BJ (cell line): Measurements from ENCODE around the gene FXYD1. TPM values are rescaled to one million over a fixed set of nuclear protein-coding genes. Genes with fewer than 3 reads are reported as not detected.

ENCODE experiments used
- CTCF ChIA-PET: fragments of 350-600 bp; formaldehyde crosslinking; extraction: SDS; loops from one replicate; lab custom pipeline; 2021; ENCODE audit warnings: antibody characterized with exemption, inconsistent platforms; lab: Yijun Ruan, JAX
- POLR2A ChIA-PET: fragments of 300-600 bp; sonication (Branson Sonifier 250); formaldehyde crosslinking; extraction: SDS; loops from one replicate; lab custom pipeline; 2021; ENCODE audit warnings: antibody characterized with exemption; lab: Charles Lee
- DNase-seq: peaks from one replicate; pipeline ENCODE4 v3.0.0-alpha.2; 2011; ENCODE audit warnings: low read depth
- H3K27me3 ChIP-seq: 2 replicates; pipeline ENCODE4 v1.6.0; 2011; ENCODE audit warnings: low read length; ENCODE audit not compliant: control insufficient read depth, insufficient read depth
- H3K36me3 ChIP-seq: 2 replicates; pipeline ENCODE4 v1.5.1; 2011; ENCODE audit warnings: low read length; ENCODE audit not compliant: control insufficient read depth, insufficient read depth
- H3K4me3 ChIP-seq: 2 replicates; pipeline ENCODE4 v1.5.1; 2011; ENCODE audit warnings: low read depth, mild to moderate bottlenecking, control low read depth, low read length
- polyA plus RNA-seq: library from polyadenylated mRNA; depleted of rRNA; stranded (reverse); fragments of >200 nt; gene quantifications from 2 replicates; pipeline ENCODE4 v1.2.3, GENCODE V29; 2011
- TF ChIP-seq, protein P1 (sequence below): IDR thresholded peaks from 2 replicates; pipeline ENCODE4 v1.5.1; 2011; ENCODE audit warnings: low read depth, mild to moderate bottlenecking, control low read depth, inconsistent platforms, low read length, moderate library complexity; ENCODE audit not compliant: insufficient read depth

The FXYD1 gene
- polyA plus RNA-seq, 1 experiment = 4.0 TPM

DNA sequence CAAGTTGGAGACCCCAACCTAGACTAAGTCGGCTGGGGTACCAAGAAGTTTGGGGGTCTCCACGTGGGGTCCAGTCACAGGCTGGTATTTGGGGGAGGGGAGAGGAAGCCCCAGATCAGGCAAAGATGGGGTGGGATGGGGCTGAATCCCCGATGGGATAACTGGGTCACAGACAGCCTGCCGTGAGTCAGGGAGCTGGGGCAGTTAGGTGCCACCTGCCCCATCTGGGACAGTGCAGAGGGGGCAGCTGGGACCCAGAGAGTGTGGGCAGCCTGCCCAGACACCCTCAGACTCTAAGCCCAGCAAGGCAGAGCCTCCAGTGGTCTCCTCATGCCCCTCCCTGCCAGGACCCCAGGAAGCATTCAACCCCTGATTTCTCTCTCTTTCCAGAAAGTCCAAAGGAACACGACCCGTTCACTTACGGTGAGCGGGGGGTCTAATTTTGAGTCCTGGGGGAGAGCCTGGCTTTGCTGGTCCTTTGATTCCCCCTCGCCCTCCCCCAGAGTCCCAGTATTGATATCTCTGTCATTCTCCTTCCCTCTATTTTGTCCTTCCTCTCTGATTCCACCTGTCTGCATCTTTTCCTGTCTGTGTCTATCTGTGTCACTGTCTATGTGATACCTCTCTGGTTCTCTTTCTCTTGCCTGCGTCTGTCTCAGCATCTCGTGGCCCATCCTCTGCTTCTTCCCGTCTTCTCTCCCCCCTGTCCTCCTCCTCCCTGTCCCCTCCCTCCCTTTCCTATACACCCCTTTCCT lies 1.8 kb downstream of the FXYD1 start:
- Histone ChIP-seq H3K4me3 (no peak overlapping the region), H3K36me3 (no peaks in the 10 kb centered on the region), H3K27me3 (peaks cover 2% of the 10 kb centered on the region)
- CTCF ChIA-PET = interaction anchor here (0.9 to 4.8 kb wide), 9 partner anchors 21 to 168 kb away, joined by 3 to 41 read pairs (median 6); partner anchors contain the start of genes FXYD3 and USF2
- TF ChIP-seq, protein P1, sequence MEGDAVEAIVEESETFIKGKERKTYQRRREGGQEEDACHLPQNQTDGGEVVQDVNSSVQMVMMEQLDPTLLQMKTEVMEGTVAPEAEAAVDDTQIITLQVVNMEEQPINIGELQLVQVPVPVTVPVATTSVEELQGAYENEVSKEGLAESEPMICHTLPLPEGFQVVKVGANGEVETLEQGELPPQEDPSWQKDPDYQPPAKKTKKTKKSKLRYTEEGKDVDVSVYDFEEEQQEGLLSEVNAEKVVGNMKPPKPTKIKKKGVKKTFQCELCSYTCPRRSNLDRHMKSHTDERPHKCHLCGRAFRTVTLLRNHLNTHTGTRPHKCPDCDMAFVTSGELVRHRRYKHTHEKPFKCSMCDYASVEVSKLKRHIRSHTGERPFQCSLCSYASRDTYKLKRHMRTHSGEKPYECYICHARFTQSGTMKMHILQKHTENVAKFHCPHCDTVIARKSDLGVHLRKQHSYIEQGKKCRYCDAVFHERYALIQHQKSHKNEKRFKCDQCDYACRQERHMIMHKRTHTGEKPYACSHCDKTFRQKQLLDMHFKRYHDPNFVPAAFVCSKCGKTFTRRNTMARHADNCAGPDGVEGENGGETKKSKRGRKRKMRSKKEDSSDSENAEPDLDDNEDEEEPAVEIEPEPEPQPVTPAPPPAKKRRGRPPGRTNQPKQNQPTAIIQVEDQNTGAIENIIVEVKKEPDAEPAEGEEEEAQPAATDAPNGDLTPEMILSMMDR = no peak
- POLR2A ChIA-PET = interaction anchor here (0.8 kb wide), 1 partner anchor 16 kb away, joined by 18 read pairs; no protein-coding TSS in a partner anchor
- no peak for DNase-seq

DNA sequence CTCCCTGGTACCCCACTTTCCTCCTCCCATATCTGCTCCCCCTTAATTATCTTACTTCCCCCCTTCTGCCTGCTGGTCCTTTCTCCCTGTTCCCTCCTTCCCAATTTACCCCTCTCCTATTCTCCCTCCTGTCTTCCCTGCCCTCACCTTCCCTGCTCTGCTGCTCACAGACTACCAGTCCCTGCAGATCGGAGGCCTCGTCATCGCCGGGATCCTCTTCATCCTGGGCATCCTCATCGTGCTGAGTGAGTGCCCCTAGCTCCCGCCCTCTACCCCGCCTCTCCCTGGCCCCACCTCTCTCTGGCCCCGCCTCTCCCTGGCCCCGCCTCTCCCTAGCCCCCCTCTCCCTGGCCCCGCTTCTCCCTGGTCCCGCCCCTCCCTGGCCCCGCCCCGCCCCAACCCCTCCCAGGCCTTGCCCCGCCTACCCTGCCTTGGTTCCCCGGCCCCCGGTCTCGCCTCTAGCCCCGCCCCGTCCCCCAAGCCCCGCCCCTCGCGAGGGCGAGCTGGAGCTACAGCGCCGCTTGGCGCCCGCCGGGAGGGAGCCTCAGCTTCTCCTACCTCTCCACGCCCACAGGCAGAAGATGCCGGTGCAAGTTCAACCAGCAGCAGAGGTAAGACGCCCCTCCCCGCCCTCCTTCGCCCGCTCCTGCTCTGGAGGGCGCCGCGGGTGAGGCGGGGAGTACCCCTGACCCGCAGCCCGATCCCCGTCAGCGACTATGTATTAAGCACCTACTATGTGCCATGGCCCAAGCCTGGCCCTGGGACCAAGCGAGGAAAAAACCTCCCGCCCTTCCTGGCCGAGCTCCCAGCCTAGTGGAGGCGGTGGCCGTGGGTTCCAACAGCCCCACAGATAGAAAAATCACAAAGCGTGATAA lies 2.6 kb downstream of the FXYD1 start:
- POLR2A ChIA-PET = interaction anchor here (0.6 to 0.8 kb wide), 3 partner anchors 17 to 127 kb away, joined by 7 to 18 read pairs (median 14); no protein-coding TSS in a partner anchor
- no peaks in the 10 kb centered on the region for H3K36me3 ChIP-seq
- TF ChIP-seq, protein P1 = peak; percentile 72
- no peak for DNase-seq
- CTCF ChIA-PET = interaction anchor here (0.9 to 4.8 kb wide), 22 partner anchors 12 to 354 kb away, joined by 3 to 41 read pairs (median 5); partner anchors contain the start of genes FXYD3, FXYD5 and USF2
- peaks cover 2% of the 10 kb centered on the region; the same call in 1 of the 2 replicates for H3K27me3 ChIP-seq
- no peak overlapping the region for H3K4me3 ChIP-seq

DNA sequence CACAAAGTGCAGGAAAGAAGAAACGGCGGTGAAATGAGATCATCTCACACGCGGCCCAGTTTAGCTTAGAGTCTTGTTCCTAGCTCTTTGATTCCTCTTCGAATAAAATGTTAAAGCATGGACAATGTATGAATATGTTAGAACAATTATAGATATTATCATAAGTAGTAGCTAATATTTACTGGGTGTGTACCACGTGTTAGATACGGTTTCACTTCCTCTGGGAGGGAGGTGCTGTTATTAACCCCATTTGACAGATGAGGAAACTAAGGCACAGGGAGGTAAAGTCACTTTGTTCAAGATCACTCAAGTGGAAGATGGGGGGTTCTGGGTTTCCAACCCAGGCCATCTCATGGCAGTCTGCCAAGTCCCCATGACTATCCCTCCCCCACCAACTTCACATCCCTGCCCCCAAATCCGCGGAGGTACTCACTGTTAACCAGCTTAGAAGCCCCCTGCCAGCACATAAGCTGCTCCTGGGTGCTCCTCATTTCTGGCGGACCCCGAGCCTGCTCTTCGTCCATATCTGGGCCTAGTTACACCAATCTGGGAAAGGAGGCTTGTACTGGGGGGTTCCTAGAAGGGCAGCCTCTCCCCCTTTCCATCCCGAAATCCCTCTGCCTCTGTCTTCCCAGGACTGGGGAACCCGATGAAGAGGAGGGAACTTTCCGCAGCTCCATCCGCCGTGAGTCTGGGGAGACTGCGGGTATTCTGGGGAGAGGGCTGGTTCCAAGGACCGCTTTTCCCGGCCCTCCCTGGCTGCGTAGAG lies 3.4 kb downstream of the FXYD1 start:
- no peak overlapping the region for H3K4me3 ChIP-seq
- CTCF ChIA-PET = interaction anchor here (0.6 to 4.8 kb wide), 23 partner anchors 11 to 353 kb away, joined by 3 to 41 read pairs (median 4); partner anchors contain the start of genes FXYD3 and FXYD5
- POLR2A ChIA-PET = no interaction called here
- no peaks in the 10 kb centered on the region for H3K36me3 ChIP-seq
- DNase-seq = no peak
- TF ChIP-seq, protein P1 = no peak
- peaks cover 2% of the 10 kb centered on the region; the same call in 1 of the 2 replicates for H3K27me3 ChIP-seq

DNA sequence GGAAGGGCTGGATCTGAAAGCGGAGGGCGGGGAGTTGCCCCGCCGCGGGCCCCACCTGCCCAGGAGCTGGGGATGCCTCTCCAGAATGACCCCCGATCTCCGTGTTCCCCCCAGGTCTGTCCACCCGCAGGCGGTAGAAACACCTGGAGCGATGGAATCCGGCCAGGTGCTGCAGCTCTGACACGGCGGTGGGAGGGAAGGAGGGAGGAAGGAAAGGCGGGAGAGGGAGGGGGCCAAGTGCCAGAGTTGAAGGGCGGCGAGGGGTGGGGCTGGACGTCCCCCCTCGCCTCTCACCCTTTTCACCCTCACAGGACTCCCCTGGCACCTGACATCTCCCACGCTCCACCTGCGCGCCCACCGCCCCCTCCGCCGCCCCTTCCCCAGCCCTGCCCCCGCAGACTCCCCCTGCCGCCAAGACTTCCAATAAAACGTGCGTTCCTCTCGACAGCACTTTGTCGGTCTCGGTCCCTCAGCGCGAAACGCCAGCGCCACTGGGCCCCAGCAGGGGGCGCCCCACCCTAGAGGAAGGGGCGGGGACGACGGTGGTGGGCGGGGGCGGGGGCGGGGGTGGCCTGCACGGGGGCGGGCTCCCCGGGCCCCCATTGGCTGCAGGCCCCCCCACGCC lies 4.1 kb downstream of the FXYD1 start:
- TF ChIP-seq, protein P1 = peak; percentile 61
- DNase-seq = no peak
- POLR2A ChIA-PET = interaction anchor here (0.6 kb wide), 1 partner anchor 19 kb away, joined by 6 read pairs; no protein-coding TSS in a partner anchor
- Histone ChIP-seq H3K36me3 (no peaks in the 10 kb centered on the region), H3K4me3 (peak overlapping the region; percentile 8; the same call in 1 of the 2 replicates), H3K27me3 (peaks cover 2% of the 10 kb centered on the region; the same call in 1 of the 2 replicates)
- CTCF ChIA-PET = interaction anchor here (0.6 to 4.8 kb wide), 21 partner anchors 10 to 353 kb away, joined by 3 to 41 read pairs (median 5); partner anchors contain the start of genes FXYD3 and FXYD5
